Esophagus muscularis mucosa (tissue), 4 donors: ENCODE measurements around the gene ABR. TPM values are rescaled to one million over a fixed set of nuclear protein-coding genes. Genes with fewer than 3 reads are reported as not detected.
A peak's percentile ranks its signal among the peaks of the same experiment; 100 is the strongest.

Experiments used
- DNase-seq: peaks from one replicate; pipeline ENCODE4 v3.0.0-alpha.2; 2017; ENCODE audit errors: extremely low spot score
- H3K27ac ChIP-seq, 4 donors: fragments of 200-600 bp; sonication (generic); replicated peaks in 1 of 4; 1 replicate in 3 of 4; 2 replicates in 1 of 4; pipeline ENCODE4 v1.5.1; 2016 to 2019; ENCODE audit warnings: mild to moderate bottlenecking in 1 of 4
- H3K27me3 ChIP-seq, 4 donors: fragments of 200-600 bp; sonication (generic); one replicate each; pipeline versions ENCODE4 v1.5.1 to v1.6.0; 2016 to 2019
- H3K36me3 ChIP-seq, 4 donors: fragments of 200-600 bp; sonication (generic); one replicate each; pipeline ENCODE4 v1.5.1; 2016 to 2019
- H3K4me1 ChIP-seq, 4 donors: fragments of 200-600 bp; sonication (generic); one replicate each; pipeline ENCODE4 v1.5.1; 2016 to 2019
- H3K4me3 ChIP-seq, 4 donors: fragments of 200-600 bp; sonication (generic); 1 replicate in 2 of 4; 2 replicates in 2 of 4; pipeline ENCODE4 v1.5.1; 2016 to 2019; ENCODE audit warnings: mild to moderate bottlenecking in 4 of 4, moderate library complexity in 1 of 4
- H3K9me3 ChIP-seq, 4 donors: fragments of 200-600 bp; sonication (generic); 1 replicate in 3 of 4; 2 replicates in 1 of 4; pipeline ENCODE4 v1.5.1; 2016 to 2019
- EP300 ChIP-seq: sonication (generic); formaldehyde crosslinking; IDR thresholded peaks from one replicate; pipeline ENCODE4 v1.6.1; 2017; ENCODE audit warnings: antibody characterized with exemption
- POLR2A ChIP-seq: fragments of 450-650 bp; IDR thresholded peaks from one replicate; pipeline ENCODE4 v1.6.1; 2017; ENCODE audit warnings: antibody characterized with exemption, moderate library complexity, mild to moderate bottlenecking, low read depth
- POLR2AphosphoS5 ChIP-seq, 2 donors: sonication (generic); formaldehyde crosslinking; IDR thresholded peaks; one replicate each; pipeline ENCODE4 v1.6.1; 2017; ENCODE audit warnings: antibody characterized with exemption in 2 of 2
- WGBS: methylation state at CpG from one replicate; pipeline ENCODE4 v1.1.5; 2018; 5-methylcytosine and 5-hydroxymethylcytosine counted together
- intact Hi-C: fragments of 100-400 bp; cut with DNase I; formaldehyde crosslinking; loops from one replicate; pipeline ENCODE4 v1.15.1; 2023
- total RNA-seq, 4 donors: library from RNA; depleted of rRNA; stranded (reverse); fragments of >200 nt; gene quantifications; one replicate each; pipeline versions ENCODE4 v1.1.0 to v1.2.1, GENCODE V29; 2016
- TF ChIP-seq, protein P1 (sequence below), 3 experiments: fragments of 200-600 bp in 2 of 3; fragments of 450-650 bp in 1 of 3; sonication (generic) in 2 of 3; IDR thresholded peaks; one replicate each; pipeline ENCODE4 v1.5.1; 2017 to 2019; ENCODE audit warnings: antibody characterized with exemption in 3 of 3, mild to moderate bottlenecking in 2 of 3, moderate library complexity in 1 of 3

The ABR gene
- total RNA-seq, 4 donors from 2014 or later = 98.4 to 142 (median 114) TPM

DNA sequence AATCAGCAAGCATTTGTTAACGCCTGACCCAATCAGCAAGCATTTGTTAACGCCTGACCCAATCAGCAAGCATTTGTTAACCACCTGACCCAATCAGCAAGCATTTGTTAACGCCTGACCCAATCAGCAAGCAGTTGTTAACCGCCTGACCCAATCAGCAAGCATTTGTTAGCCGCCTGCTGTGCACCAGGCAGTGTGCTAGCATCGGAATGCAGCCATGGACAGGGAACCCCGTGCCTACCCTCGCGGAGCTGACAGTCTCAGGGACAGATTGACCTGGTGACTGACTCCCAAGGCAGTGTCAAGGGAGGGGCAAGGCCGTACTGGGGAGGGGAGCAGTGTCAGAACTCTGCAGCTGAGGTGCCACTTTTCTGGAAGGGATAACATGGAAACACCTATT is 66.9 kb downstream of the ABR start:
- peaks cover 56 to 63% (median 60%) of the 10 kb centered on the region in 4 donors for H3K4me1 ChIP-seq
- no peak for DNase-seq
- TF ChIP-seq, protein P1, sequence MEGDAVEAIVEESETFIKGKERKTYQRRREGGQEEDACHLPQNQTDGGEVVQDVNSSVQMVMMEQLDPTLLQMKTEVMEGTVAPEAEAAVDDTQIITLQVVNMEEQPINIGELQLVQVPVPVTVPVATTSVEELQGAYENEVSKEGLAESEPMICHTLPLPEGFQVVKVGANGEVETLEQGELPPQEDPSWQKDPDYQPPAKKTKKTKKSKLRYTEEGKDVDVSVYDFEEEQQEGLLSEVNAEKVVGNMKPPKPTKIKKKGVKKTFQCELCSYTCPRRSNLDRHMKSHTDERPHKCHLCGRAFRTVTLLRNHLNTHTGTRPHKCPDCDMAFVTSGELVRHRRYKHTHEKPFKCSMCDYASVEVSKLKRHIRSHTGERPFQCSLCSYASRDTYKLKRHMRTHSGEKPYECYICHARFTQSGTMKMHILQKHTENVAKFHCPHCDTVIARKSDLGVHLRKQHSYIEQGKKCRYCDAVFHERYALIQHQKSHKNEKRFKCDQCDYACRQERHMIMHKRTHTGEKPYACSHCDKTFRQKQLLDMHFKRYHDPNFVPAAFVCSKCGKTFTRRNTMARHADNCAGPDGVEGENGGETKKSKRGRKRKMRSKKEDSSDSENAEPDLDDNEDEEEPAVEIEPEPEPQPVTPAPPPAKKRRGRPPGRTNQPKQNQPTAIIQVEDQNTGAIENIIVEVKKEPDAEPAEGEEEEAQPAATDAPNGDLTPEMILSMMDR (IDR thresholded peaks at IDR 0.05) = no peak
- TF ChIP-seq POLR2A (no peak), EP300 (no peak), POLR2AphosphoS5 (IDR thresholded peaks at IDR 0.05) (no peak)
- H3K27ac ChIP-seq = no peak overlapping the region
- no peak overlapping the region for H3K4me3 ChIP-seq
- 82% methylated on average over 10 of the region's 10 CpGs for WGBS
- no peaks in the 10 kb centered on the region for H3K36me3 ChIP-seq
- H3K9me3 ChIP-seq = no peaks in the 10 kb centered on the region
- H3K27me3 ChIP-seq = peaks cover 0 to 3% (median 0%) of the 10 kb centered on the region in 4 donors
- intact Hi-C loops = no loop called here

- peak overlapping the region; percentile 91 to 95 (median 94) for H3K27ac ChIP-seq
- no peak overlapping the region for H3K4me3 ChIP-seq
- H3K36me3 ChIP-seq = no peaks in the 10 kb centered on the region
- no peaks in the 10 kb centered on the region for H3K9me3 ChIP-seq
- 79% methylated on average over 22 of the region's 22 CpGs for WGBS
- H3K4me1 ChIP-seq = peaks cover 67 to 73% (median 71%) of the 10 kb centered on the region in 4 donors
- peaks cover 0 to 3% (median 0%) of the 10 kb centered on the region in 4 donors for H3K27me3 ChIP-seq
- intact Hi-C loops = no loop called here
- no peak for TF ChIP-seq POLR2AphosphoS5 (IDR thresholded peaks at IDR 0.05)
- TF ChIP-seq EP300 = no peak
- TF ChIP-seq, protein P1 (IDR thresholded peaks at IDR 0.05) = no peak
- TF ChIP-seq POLR2A = no peak
- DNase-seq = no peak
Measured at GRCh38 chr17:1111599-1112443, 68.0 kb downstream of the ABR start.

GRCh38 chr17:1110862-1111598 is 68.8 kb downstream of the ABR start:
- WGBS = 40% methylated on average over 11 of the region's 19 CpGs
- Histone ChIP-seq H3K27ac (peak overlapping the region; percentile 91 to 95 (median 94)), H3K4me3 (no peak overlapping the region)

GRCh38 chr17:1110541-1110861 is 69.3 kb downstream of the ABR start:
- no peak for DNase-seq
- intact Hi-C loops = no loop called here
- H3K9me3 ChIP-seq = no peaks in the 10 kb centered on the region
- TF ChIP-seq EP300 (no peak), POLR2AphosphoS5 (IDR thresholded peaks at IDR 0.05) (no peak), POLR2A (no peak)
- TF ChIP-seq, protein P1 (IDR thresholded peaks at IDR 0.05) = no peak
- no peak overlapping the region for H3K4me3 ChIP-seq
- H3K36me3 ChIP-seq = no peaks in the 10 kb centered on the region
- WGBS = 73% methylated on average over 2 of the region's 3 CpGs
- peaks cover 0 to 3% (median 0%) of the 10 kb centered on the region in 4 donors for H3K27me3 ChIP-seq
- H3K27ac ChIP-seq = peak overlapping the region; percentile 91 to 95 (median 94)
- H3K4me1 ChIP-seq = peaks cover 72 to 79% (median 76%) of the 10 kb centered on the region in 4 donors

More at GRCh38 chr17:1110862-1111598, 68.8 kb downstream of the ABR start:
- peaks cover 74 to 78% (median 76%) of the 10 kb centered on the region in 4 donors for H3K4me1 ChIP-seq
- DNase-seq = no peak
- no peaks in the 10 kb centered on the region for H3K9me3 ChIP-seq
- H3K27me3 ChIP-seq = peaks cover 0 to 3% (median 0%) of the 10 kb centered on the region in 4 donors
- no peaks in the 10 kb centered on the region for H3K36me3 ChIP-seq
- peak; percentile 5 to 37 for TF ChIP-seq POLR2AphosphoS5 (IDR thresholded peaks at IDR 0.05)
- TF ChIP-seq EP300 = no peak
- intact Hi-C loops = no loop called here
